Measurements from ENCODE around the gene NCAPG2.

Gene NCAPG2

GRCh38 chr7:158732494-158733219 is 28.1 kb upstream of the NCAPG2 start:
- no peak for DNase-seq

GRCh38 chr7:158731761-158732160 is 27.2 kb upstream of the NCAPG2 start:
- no peak for DNase-seq

GRCh38 chr7:158730383-158731346 is 26.1 kb upstream of the NCAPG2 start:
- peak in 1 of 3 donors; percentile 21 for DNase-seq

- DNase-seq, result no peak
Measured at GRCh38 chr7:158729646-158730382, 25.2 kb upstream of the NCAPG2 start.

GRCh38 chr7:158728911-158729645 is 24.5 kb upstream of the NCAPG2 start:
- no peak for DNase-seq

GRCh38 chr7:158727690-158728089 is 23.1 kb upstream of the NCAPG2 start:
- DNase-seq, result no peak

GRCh38 chr7:158726277-158726807 is 21.7 kb upstream of the NCAPG2 start:
- DNase-seq, result no peak

- no peak for DNase-seq
Measured at GRCh38 chr7:158725506-158725800, 20.8 kb upstream of the NCAPG2 start.

GRCh38 chr7:158724658-158725505 is 20.3 kb upstream of the NCAPG2 start:
- no peak for DNase-seq

GRCh38 chr7:158723714-158724385 is 19.2 kb upstream of the NCAPG2 start:
- no peak for DNase-seq

- no peak for DNase-seq
Measured at GRCh38 chr7:158723266-158723665, 18.7 kb upstream of the NCAPG2 start.

- no peak for DNase-seq
Measured at GRCh38 chr7:158722574-158723237, 18.1 kb upstream of the NCAPG2 start.

- DNase-seq, result no peak
Measured at GRCh38 chr7:158720112-158720511, 15.5 kb upstream of the NCAPG2 start.

GRCh38 chr7:158716802-158717201 is 12.2 kb upstream of the NCAPG2 start:
- DNase-seq, result no peak

GRCh38 chr7:158710651-158711102 is 6.1 kb upstream of the NCAPG2 start:
- DNase-seq, result peak; percentile 85 to 95 (median 90)

- peak in 1 of 3 donors; percentile 22 for DNase-seq
Measured at GRCh38 chr7:158707610-158708009, 3.0 kb upstream of the NCAPG2 start.

- DNase-seq, result no peak
Measured at GRCh38 chr7:158706710-158707590, 2.3 kb upstream of the NCAPG2 start.

- peak; percentile 61 to 66 (median 64) for DNase-seq
Measured at GRCh38 chr7:158706273-158706704, 1.7 kb upstream of the NCAPG2 start.

Measured in suppressor macrophage treated with lipopolysaccharide for 1 hour (primary cell).